HL-60 (cell line): Measurements from ENCODE around the gene SH3TC2.

ENCODE experiments used
- GABPA ChIP-seq: IDR thresholded peaks from 2 replicates; pipeline ENCODE4 v1.6.1; 2012; ENCODE audit warnings: low read depth
- POLR2AphosphoS5 ChIP-seq: IDR thresholded peaks from 2 replicates; pipeline ENCODE4 v1.6.1; 2012; ENCODE audit warnings: low read depth
- SPI1 ChIP-seq: IDR thresholded peaks from 2 replicates; pipeline ENCODE4 v1.6.1; 2012; ENCODE audit warnings: low read depth, mild to moderate bottlenecking, borderline replicate concordance
- TF ChIP-seq, protein P1 (sequence below): IDR thresholded peaks from one replicate; pipeline ENCODE4 v1.5.1; 2011; ENCODE audit warnings: low read length, control low read depth, inconsistent platforms; ENCODE audit not compliant: insufficient read depth
- TF ChIP-seq, protein P2 (sequence below): IDR thresholded peaks from 2 replicates; pipeline ENCODE4 v1.6.1; 2012; ENCODE audit warnings: low read depth; ENCODE audit not compliant: insufficient replicate concordance

DNA sequence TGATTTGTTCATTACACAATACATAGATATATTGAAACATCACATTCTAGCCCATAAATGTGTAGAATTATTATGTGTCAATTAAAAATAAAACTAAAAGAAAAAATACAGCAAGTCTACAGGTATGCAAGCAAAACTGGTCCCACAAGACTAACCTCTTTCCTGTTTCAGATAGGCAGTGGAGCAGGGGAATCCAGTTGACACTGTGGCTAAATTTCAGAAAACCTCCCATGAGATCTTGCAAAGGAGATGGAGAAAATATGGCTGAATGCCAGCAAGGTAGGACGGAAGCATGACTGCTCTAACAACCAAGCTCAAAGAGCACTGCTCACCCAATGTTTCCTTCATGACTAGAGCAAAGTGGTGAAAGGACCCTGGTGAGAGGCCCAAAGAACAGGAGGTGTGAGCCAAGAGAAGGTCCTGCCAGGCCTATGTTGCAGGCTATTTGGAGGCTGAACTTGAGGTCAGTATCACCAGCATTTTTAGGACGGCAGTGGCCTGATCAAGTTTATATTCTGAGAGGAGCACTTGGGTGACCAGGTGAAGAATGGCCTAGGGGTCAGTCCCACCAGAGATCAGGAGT, 1.1 kb upstream of the SH3TC2 start:
- TF ChIP-seq GABPA = no peak
- TF ChIP-seq, protein P1, sequence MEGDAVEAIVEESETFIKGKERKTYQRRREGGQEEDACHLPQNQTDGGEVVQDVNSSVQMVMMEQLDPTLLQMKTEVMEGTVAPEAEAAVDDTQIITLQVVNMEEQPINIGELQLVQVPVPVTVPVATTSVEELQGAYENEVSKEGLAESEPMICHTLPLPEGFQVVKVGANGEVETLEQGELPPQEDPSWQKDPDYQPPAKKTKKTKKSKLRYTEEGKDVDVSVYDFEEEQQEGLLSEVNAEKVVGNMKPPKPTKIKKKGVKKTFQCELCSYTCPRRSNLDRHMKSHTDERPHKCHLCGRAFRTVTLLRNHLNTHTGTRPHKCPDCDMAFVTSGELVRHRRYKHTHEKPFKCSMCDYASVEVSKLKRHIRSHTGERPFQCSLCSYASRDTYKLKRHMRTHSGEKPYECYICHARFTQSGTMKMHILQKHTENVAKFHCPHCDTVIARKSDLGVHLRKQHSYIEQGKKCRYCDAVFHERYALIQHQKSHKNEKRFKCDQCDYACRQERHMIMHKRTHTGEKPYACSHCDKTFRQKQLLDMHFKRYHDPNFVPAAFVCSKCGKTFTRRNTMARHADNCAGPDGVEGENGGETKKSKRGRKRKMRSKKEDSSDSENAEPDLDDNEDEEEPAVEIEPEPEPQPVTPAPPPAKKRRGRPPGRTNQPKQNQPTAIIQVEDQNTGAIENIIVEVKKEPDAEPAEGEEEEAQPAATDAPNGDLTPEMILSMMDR = no peak
- no peak for TF ChIP-seq POLR2AphosphoS5
- TF ChIP-seq, protein P2, sequence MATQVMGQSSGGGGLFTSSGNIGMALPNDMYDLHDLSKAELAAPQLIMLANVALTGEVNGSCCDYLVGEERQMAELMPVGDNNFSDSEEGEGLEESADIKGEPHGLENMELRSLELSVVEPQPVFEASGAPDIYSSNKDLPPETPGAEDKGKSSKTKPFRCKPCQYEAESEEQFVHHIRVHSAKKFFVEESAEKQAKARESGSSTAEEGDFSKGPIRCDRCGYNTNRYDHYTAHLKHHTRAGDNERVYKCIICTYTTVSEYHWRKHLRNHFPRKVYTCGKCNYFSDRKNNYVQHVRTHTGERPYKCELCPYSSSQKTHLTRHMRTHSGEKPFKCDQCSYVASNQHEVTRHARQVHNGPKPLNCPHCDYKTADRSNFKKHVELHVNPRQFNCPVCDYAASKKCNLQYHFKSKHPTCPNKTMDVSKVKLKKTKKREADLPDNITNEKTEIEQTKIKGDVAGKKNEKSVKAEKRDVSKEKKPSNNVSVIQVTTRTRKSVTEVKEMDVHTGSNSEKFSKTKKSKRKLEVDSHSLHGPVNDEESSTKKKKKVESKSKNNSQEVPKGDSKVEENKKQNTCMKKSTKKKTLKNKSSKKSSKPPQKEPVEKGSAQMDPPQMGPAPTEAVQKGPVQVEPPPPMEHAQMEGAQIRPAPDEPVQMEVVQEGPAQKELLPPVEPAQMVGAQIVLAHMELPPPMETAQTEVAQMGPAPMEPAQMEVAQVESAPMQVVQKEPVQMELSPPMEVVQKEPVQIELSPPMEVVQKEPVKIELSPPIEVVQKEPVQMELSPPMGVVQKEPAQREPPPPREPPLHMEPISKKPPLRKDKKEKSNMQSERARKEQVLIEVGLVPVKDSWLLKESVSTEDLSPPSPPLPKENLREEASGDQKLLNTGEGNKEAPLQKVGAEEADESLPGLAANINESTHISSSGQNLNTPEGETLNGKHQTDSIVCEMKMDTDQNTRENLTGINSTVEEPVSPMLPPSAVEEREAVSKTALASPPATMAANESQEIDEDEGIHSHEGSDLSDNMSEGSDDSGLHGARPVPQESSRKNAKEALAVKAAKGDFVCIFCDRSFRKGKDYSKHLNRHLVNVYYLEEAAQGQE = no peak
- TF ChIP-seq SPI1 = no peak
